Measurements from ENCODE around the gene MACF1. TPM values are rescaled to one million over a fixed set of nuclear protein-coding genes. Genes with fewer than 3 reads are reported as not detected.
A peak's percentile ranks its signal among the peaks of the same experiment; 100 is the strongest.

Gene MACF1
- total RNA-seq, 2 donors from 2014 or later = 107 to 148 TPM

DNA sequence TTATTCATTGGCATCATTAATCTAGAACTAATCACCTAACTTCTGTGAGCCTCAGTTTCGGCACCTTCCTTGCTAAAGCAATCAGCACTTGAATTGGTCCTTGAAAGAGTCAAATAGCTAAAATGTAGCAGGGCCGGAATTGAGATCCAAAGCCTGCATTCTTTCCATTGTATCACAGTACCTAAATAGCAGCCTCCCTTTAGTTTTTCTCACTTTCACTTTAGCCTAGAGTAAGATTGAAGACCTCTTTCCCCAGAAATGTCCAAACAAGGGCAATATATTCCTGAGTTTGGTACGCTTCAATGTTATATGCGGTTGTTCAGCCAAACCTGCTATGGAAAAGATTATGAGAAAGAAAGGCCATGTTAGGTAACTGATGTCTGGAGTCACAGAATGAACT, 165.1 kb downstream of the MACF1 start:
- Histone ChIP-seq H3K27me3 (no peaks in the 10 kb centered on the region), H3K4me3 (no peak overlapping the region), H3K36me3 (peaks cover 7% of the 10 kb centered on the region), H3K9me3 (no peaks in the 10 kb centered on the region), H3K27ac (no peak overlapping the region), H3K9ac (ENCODE audit: low read depth in 2 of 2, low read length in 2 of 2) (no peak overlapping the region), H3K4me1 (no peaks in the 10 kb centered on the region)
- DNase-seq = no peak
- intact Hi-C loops (cut with DNase I) = no loop called here
- TF ChIP-seq, protein P1, sequence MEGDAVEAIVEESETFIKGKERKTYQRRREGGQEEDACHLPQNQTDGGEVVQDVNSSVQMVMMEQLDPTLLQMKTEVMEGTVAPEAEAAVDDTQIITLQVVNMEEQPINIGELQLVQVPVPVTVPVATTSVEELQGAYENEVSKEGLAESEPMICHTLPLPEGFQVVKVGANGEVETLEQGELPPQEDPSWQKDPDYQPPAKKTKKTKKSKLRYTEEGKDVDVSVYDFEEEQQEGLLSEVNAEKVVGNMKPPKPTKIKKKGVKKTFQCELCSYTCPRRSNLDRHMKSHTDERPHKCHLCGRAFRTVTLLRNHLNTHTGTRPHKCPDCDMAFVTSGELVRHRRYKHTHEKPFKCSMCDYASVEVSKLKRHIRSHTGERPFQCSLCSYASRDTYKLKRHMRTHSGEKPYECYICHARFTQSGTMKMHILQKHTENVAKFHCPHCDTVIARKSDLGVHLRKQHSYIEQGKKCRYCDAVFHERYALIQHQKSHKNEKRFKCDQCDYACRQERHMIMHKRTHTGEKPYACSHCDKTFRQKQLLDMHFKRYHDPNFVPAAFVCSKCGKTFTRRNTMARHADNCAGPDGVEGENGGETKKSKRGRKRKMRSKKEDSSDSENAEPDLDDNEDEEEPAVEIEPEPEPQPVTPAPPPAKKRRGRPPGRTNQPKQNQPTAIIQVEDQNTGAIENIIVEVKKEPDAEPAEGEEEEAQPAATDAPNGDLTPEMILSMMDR (IDR thresholded peaks at IDR 0.05) = no peak

DNA sequence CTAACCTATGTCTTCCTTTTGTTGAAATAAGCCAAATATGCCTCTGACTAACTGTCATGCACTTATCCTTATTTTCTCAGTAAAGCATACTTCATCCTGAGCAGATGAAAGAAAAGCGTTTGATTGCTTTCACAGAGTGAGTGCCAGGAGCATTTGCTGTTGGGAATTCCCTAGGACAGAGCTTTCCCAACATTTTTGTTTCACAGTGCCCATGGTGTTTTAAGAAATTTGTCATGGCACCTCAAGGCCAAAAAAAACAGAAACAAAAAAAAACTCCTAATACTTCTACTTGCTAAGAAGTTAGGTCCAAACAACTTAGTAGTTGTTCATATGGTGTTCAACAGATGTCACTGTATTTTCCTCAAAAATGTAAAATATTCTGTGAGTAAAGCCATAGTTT, 166.1 kb downstream of the MACF1 start:
- no peak for DNase-seq
- H3K4me3 ChIP-seq = no peak overlapping the region
- H3K9ac ChIP-seq (ENCODE audit: low read depth in 2 of 2, low read length in 2 of 2) = no peak overlapping the region
- peaks cover 7% of the 10 kb centered on the region for H3K36me3 ChIP-seq
- intact Hi-C loops (cut with DNase I) = no loop called here
- no peaks in the 10 kb centered on the region for H3K27me3 ChIP-seq
- no peaks in the 10 kb centered on the region for H3K9me3 ChIP-seq
- H3K27ac ChIP-seq = no peak overlapping the region
- H3K4me1 ChIP-seq = no peaks in the 10 kb centered on the region
- TF ChIP-seq, protein P1 (IDR thresholded peaks at IDR 0.05) = no peak

DNA sequence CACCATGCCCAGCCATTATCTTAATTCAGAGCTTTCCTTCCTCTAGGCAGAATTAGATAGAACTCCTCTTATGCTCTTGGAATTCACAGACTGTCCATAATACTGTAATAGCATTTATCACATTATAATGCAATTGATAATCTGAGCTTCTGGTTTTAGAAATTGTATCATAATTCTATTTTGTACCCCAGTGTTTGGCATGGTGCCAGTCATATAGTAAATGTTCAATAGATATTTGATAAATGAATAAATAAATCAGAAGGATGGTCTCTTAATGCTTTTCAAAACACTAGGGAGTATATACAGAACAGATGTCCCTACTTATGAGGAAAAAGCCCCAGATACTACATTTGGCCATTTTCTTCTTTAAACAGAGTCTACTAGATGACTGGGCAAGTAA, 167.6 kb downstream of the MACF1 start:
- H3K27me3 ChIP-seq = no peaks in the 10 kb centered on the region
- H3K36me3 ChIP-seq = peaks cover 7% of the 10 kb centered on the region
- H3K4me3 ChIP-seq = no peak overlapping the region
- H3K9me3 ChIP-seq = no peaks in the 10 kb centered on the region
- intact Hi-C loops (cut with DNase I) = no loop called here
- DNase-seq = no peak
- TF ChIP-seq, protein P1 (IDR thresholded peaks at IDR 0.05) = no peak
- no peak overlapping the region for H3K27ac ChIP-seq
- H3K4me1 ChIP-seq = no peaks in the 10 kb centered on the region
- no peak overlapping the region for H3K9ac ChIP-seq (ENCODE audit: low read depth in 2 of 2, low read length in 2 of 2)

DNA sequence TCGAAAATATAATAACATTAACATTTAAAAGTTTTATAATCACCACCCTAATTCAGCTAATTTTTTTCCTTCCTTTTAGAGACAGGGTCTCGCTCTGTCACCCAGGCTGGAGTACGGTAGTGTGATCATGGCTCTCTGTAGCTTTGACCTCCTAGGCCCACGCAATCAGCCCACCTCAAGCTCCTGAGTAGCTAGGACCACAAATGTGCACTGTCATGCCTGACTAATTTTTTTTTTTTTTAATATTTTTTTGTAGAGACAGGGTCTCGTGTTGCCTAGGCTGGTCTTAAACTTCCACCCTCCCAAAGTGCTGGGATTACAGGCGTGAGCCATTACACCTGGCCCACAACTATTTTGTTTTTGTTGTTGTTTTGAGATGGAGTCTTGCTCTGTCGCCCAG, 172.2 kb downstream of the MACF1 start:
- DNase-seq = no peak
- no peaks in the 10 kb centered on the region for H3K9me3 ChIP-seq

DNA sequence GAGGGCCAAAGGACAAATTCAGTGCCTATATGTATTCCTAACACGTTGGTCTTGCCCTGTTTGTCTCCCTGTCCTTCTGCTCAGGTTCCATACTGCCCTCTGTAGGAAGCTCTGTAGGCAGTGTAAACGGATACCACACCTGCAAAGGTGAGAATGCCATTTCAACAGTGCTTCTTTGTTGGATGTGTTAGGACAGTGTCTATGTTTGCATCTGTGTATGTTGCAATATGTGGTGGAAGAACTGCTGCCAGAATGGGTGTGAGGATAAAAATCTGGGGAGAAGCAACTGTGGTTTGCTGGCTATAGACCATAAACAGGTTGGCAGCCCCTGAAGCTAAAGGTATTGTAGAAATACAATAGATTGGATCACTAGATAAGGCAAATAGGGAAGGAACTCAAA, 173.9 kb downstream of the MACF1 start:
- TF ChIP-seq, protein P1 (IDR thresholded peaks at IDR 0.05) = peak; percentile 43
- Histone ChIP-seq H3K9ac (ENCODE audit: low read depth in 2 of 2, low read length in 2 of 2) (no peak overlapping the region), H3K36me3 (peaks cover 6% of the 10 kb centered on the region), H3K27ac (no peak overlapping the region), H3K4me1 (no peaks in the 10 kb centered on the region), H3K27me3 (no peaks in the 10 kb centered on the region), H3K9me3 (no peaks in the 10 kb centered on the region), H3K4me3 (no peak overlapping the region)
- intact Hi-C loops (cut with DNase I) = no loop called here
- peak; percentile 52 for DNase-seq

More for the DNA sequence above, 172.2 kb downstream of the MACF1 start:
- Histone ChIP-seq H3K36me3 (no peaks in the 10 kb centered on the region), H3K4me1 (no peaks in the 10 kb centered on the region), H3K9ac (ENCODE audit: low read depth in 2 of 2, low read length in 2 of 2) (no peak overlapping the region), H3K27me3 (no peaks in the 10 kb centered on the region), H3K4me3 (no peak overlapping the region), H3K27ac (no peak overlapping the region)
- intact Hi-C loops (cut with DNase I) = no loop called here
- TF ChIP-seq, protein P1 (IDR thresholded peaks at IDR 0.05) = no peak

DNA sequence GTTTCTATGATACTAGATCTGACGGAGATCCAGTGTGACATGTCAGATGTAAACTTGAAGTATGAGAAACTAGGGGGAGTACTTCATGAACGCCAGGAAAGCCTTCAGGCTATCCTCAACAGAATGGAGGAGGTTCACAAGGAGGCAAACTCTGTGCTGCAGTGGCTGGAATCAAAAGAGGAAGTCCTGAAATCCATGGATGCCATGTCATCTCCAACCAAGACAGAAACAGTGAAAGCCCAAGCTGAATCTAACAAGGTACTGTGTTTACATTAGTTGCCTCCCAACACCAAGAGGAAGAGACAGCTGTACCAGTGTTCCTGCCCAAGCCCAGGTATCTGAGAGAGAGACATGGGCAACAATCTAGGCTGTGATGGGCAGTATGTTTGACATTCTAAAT, 174.7 kb downstream of the MACF1 start:
- Histone ChIP-seq H3K27ac (no peak overlapping the region), H3K9me3 (no peaks in the 10 kb centered on the region), H3K27me3 (no peaks in the 10 kb centered on the region), H3K4me3 (no peak overlapping the region), H3K9ac (ENCODE audit: low read depth in 2 of 2, low read length in 2 of 2) (no peak overlapping the region), H3K36me3 (peaks cover 6% of the 10 kb centered on the region), H3K4me1 (no peaks in the 10 kb centered on the region)
- DNase-seq = no peak
- intact Hi-C loops (cut with DNase I) = no loop called here
- TF ChIP-seq, protein P1 (IDR thresholded peaks at IDR 0.05) = no peak

Measured in colonic mucosa (tissue), 4 donors.